H7 (cell line): ENCODE data around the gene COA7. TPM values are rescaled to one million over a fixed set of nuclear protein-coding genes. Genes with fewer than 3 reads are reported as not detected.
"Not testable (repeated sequence)": the region's sequence is repeated elsewhere in the genome, so short reads cannot be mapped to it uniquely, and the experiment has no call there.

Source experiments
- DNase-seq: peaks from one replicate; pipeline ENCODE4 v3.0.0; 2012
- H3K27me3 ChIP-seq: 2 replicates; pipeline ENCODE4 v1.6.0; 2011; ENCODE audit warnings: mild to moderate bottlenecking, low read length; ENCODE audit not compliant: control insufficient read depth, insufficient read depth
- H3K36me3 ChIP-seq: replicated peaks from 2 replicates; pipeline ENCODE4 v1.5.1; 2011; ENCODE audit warnings: low read length; ENCODE audit not compliant: control insufficient read depth, insufficient read depth
- H3K4me3 ChIP-seq: 2 replicates; pipeline ENCODE4 v1.5.1; 2011; ENCODE audit warnings: low read depth, mild to moderate bottlenecking, control low read depth, low read length, moderate library complexity; ENCODE audit not compliant: insufficient read depth
- total RNA-seq: library from RNA; depleted of rRNA; stranded (reverse); fragments of >200 nt; shearing (Covaris generic); gene quantifications from 2 replicates; pipeline ENCODE4 v1.2.3, GENCODE V29; 2014

COA7 gene
- total RNA-seq, 1 experiment from 2014 or later = 30.0 TPM

DNA sequence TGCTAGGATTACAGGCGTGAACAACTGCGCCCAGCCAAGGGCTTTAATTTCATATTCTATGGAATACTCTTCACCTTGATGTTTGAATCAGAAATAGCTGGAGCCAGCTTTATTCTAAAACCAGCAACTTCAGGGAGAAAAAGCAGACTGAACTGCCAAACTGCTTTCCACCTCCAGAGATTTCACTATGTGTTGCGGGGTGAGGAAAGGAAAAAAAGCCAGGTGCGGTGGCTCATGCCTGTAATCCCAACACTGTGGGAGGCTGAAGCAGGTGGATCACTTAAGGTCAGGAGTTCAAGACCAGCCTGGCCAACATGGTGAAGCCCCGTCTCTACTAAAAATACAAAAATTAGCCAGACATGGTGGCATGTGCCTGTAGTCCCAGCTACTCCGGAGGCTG, 17.1 kb upstream of the COA7 start:
- H3K27me3 ChIP-seq, H3K4me3 ChIP-seq, H3K36me3 ChIP-seq, DNase-seq: not testable (repeated sequence)

DNA sequence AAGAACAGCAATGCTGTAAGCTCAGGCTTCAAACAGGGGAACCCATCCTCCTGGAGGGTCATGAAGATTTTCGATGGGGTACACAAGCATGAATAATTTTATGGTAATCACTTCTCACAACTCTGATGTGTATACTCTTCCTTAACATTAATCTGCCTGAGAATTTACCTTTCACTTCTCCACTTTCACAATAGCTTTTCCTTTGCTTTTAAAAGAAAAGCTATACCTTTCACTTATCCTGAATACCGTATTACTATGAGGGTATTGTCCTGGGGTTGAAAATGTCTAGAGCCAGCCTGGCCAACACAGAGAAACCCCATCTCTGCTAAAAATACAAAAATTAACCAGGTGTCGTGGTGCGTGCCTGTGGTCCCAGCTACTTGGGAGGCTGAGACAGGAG, 15.4 kb upstream of the COA7 start:
- DNase-seq = no peak
- no peak overlapping the region for H3K4me3 ChIP-seq
- H3K27me3 ChIP-seq = no peaks in the 10 kb centered on the region
- H3K36me3 ChIP-seq = no peaks in the 10 kb centered on the region

DNA sequence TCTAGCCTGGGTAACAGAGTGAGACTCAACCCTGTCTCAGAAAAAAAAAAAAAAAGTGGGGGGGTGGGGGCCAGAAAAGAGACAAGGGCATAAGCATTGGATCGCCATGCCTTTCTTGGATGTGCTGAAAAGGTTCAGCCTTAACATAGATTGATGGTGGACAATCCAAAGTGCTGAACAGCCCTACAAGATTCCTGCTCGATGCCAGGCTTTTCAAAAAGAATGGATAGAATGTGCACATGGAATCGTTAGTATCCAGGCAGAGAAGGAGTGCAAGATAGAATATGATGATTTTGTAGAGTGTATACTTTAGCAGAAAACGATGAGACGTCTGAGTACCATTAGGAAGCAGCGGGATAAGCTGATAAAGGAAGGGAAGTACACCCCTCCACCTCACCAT, 10.9 kb upstream of the COA7 start:
- Histone ChIP-seq H3K4me3 (no peak overlapping the region), H3K36me3 (no peaks in the 10 kb centered on the region), H3K27me3 (no peaks in the 10 kb centered on the region; the same call in 1 of the 2 replicates)
- DNase-seq = no peak

DNA sequence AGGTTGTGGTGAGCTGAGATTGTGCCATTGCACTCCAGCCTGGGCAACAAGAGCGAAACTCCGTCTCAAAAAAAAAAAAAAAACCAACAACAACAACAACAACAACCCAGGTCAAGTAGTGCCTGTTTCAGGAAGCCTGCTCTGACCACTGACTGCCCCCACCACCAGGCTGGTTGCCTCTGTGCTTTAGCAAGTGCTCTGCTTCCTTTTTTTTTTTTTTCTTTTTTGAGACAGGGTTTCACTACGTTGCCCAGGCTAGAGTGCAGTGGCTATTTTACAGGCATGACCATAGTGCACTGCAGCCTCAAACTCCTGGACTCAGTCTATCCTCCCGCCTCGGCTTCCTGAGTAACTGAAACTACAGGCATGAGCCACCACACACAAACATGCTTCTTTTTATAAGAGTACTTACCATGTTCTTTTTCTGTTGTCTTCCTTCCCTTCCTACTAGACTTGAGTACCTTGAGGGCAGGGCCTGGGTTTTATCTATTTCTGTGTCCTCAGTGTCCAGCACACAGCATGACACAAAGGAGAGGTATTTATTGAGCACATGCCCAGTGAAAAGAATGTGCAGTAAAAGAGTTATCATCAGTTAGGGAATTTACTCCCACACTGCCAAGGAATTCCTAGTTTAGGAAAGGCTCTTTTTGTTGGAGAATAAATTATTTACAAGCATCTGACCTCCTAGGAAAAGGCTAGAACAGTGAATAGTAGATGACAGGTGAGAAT, 9.9 kb upstream of the COA7 start:
- Histone ChIP-seq H3K4me3 (no peak overlapping the region), H3K36me3 (no peaks in the 10 kb centered on the region), H3K27me3 (no peaks in the 10 kb centered on the region; the same call in 1 of the 2 replicates)
- DNase-seq = no peak

DNA sequence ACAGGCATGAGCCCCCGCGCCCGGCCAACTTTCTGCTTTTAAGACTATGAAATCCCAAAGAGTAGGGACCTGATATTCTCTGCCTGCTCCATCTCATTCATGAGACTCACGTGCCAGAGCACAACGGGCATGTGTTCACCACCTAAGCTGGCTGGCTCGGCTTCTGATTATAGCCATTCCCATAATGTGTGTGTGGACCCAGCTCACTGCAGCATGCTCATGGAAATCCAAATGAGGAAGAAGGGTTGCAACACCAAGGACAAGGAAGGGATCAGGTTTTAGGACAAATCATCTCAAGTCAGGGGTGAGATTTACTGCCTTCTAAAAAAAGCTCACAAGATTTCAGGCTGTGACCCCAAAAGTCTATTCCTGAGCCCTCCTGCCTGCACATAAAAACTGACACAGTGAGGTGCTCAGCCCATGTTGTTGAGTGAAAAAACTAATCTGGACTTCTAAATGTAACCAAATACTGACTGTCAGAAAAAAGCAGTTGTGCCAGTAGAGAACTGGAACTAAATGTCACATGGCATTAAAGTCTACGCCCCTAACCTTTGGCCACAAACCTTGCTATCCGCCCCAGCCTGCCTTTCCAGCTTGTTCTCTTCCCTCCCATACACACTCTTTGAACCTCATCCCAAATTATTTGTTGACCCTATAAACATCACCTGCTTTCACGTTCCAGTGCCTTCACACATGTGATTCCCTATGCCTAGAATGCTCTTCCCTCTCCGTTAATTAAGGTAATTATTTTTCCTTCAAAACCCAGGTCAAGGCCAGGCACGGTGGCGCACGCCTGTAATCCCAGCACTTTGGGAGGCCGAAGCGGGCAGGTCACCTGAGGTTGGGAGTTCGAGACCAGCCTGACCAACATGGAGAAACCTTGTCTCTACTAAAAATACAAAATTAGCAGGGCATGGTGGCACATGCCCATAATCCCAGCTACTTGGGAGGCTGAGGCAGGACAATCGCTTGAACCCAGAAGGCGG, 9.1 kb upstream of the COA7 start:
- Histone ChIP-seq H3K36me3 (no peaks in the 10 kb centered on the region), H3K4me3 (no peak overlapping the region), H3K27me3 (no peaks in the 10 kb centered on the region; the same call in 1 of the 2 replicates)
- no peak for DNase-seq

DNA sequence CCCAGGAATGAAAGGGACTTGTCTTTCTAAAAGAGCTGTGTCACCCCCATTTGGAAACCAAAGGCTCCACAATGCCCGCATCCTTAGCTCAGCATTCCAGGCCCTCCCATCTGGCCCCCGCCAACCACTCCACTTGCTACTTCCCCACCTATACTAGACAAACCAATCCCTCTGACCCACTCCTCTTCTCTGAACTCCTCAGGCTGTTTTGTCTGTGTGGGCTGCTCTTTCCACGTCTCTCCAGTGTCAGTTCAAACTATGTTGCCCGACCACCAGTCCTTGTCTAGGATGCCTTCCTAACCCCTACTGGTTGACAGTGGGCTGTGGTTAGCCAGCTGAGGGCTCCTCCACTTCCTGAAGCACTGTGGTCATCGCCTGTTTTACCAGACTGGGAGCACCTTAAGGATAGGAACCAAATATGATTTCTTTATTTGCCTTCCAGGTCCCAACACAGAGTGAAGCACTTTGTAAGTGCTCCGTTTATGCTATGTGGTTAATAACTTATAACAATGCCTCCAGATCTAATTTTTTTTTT, 8.1 kb upstream of the COA7 start:
- no peak for DNase-seq

DNA sequence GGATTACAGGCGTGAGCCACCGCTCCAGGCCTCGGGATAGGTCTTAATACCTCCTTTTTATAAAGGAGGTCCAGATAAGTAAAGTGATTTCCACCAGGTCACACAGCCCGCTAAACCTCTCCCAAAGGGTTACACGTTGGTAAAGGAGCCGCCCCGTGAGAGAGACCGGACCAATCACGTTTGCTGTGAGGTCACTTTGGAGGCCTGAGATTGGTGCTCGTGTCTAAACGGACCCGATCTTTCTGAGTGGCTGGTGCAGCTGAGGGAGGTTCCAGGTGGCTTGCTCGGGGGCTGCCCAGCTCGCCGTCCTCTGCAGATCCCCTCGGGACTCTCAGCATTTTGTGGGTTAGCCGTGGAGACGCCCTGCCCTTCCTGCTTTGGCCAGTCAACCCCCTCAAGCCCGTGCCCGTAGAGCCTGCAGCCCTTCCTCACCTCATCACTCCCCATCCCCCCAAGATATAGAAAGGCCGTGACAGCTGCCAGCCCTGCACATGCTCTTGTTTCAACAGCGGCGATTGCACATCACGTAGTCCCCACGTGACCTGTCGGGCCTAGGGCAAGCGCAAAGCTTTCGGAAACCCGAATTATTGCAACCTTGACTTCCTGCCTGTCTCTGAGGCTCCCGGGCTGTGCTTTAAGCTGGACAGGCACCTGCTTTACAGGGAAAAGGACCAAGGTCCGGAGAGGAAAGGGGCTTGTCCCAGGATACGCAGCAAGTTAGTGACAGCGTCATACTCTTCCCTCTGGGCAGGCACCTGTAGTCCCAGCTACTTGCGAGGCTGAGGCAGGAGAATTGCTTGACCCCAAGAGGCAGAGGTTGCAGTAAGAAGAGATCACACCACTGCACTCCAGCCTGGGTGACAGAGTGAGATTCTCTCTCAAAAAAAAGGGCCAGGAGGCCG, 5.0 kb upstream of the COA7 start:
- Histone ChIP-seq H3K4me3 (peak overlapping the region; percentile 80), H3K36me3 (no peaks in the 10 kb centered on the region), H3K27me3 (peaks cover 1% of the 10 kb centered on the region; the same call in 1 of the 2 replicates)

More for the DNA sequence above, 8.1 kb upstream of the COA7 start:
- no peak overlapping the region for H3K4me3 ChIP-seq
- no peaks in the 10 kb centered on the region; the same call in 1 of the 2 replicates for H3K27me3 ChIP-seq
- no peaks in the 10 kb centered on the region for H3K36me3 ChIP-seq

DNA sequence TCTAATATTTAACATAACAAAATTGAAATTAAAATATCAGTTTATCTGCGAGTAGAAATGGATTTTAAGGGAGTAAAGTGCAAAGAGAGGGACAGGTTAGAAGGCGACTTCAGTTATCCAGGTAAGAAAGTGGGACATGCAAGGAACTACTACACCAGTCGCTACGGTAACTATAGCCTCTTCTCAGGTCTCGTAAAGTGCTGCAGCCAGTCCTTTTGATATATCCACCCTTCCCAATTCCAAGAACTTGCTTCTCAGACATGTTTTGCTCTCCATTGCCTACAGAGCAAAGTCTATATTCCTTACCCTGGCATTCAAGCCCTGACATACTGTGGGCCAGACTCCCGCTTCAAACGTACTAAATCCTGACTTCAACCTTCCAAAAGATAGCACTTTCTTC, 2.5 kb downstream of the COA7 start:
- Histone ChIP-seq H3K4me3 (no peak overlapping the region), H3K27me3 (peaks cover 1% of the 10 kb centered on the region; the same call in 1 of the 2 replicates), H3K36me3 (peaks cover 7% of the 10 kb centered on the region)
- no peak for DNase-seq

More for the DNA sequence above, 5.0 kb upstream of the COA7 start:
- DNase-seq = peak; percentile 92

DNA sequence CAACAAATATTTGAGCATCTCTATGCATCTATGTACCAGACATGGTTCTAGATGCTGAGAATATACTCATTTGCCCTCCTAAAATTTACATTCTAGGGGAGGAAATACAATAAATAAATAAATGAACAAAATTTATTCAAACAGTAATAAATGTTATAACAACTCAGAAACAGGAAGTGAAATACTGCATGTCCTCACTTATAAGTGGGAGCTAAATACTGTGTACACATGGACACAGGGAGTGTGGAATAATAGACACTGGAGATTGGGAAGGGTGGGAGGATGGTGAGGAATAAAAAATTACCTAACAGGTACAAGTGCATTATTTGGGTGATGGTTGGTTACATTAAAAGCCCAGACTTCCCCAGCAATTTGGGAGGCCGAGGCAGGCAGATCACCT, 4.3 kb downstream of the COA7 start:
- no peak for DNase-seq
- no peaks in the 10 kb centered on the region for H3K27me3 ChIP-seq
- H3K36me3 ChIP-seq = peaks cover 7% of the 10 kb centered on the region
- no peak overlapping the region for H3K4me3 ChIP-seq

DNA sequence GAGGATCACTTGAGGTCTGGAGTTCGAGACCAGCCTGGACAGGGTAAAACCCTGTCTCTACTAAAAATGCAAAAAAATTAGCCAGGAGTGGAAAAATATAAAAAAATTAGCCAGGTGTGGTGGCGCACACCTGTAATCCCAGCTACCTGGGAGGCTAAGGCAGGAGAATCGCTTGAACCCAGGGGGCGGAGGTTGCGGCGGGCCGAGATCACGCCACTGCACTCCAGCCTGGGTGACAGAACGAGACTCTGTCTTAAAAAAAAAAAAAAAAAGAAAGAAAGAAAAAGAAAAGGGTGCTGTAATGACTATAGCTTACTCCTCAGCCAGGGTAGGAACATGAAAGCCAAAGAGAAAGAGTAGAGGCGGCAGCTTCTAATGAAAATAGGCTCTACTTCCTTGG, 4.8 kb downstream of the COA7 start:
- not testable (repeated sequence) for H3K4me3 ChIP-seq, H3K36me3 ChIP-seq, H3K27me3 ChIP-seq, DNase-seq

DNA sequence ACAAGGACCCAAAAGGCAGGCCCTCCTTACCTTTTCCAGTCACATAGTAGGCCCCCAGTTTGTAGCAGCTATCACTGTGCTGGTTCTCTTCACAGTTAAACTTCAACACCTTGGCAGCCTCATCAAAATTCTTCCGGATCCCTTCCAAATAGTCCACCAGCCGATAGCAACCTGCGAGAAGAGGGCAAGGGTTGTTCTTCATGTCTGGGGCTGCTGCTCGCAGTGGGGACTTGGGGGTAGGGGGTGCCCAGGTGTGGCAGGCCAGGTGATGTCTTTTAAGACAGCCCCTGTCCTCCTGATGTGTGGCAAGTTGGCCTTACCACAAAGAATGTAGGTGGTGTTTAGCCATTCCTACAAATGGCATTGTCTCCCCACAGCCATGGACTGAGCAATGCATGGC, 5.5 kb downstream of the COA7 start:
- Histone ChIP-seq H3K27me3 (no peaks in the 10 kb centered on the region), H3K36me3 (peaks cover 11% of the 10 kb centered on the region), H3K4me3 (no peak overlapping the region)
- DNase-seq = no peak

DNA sequence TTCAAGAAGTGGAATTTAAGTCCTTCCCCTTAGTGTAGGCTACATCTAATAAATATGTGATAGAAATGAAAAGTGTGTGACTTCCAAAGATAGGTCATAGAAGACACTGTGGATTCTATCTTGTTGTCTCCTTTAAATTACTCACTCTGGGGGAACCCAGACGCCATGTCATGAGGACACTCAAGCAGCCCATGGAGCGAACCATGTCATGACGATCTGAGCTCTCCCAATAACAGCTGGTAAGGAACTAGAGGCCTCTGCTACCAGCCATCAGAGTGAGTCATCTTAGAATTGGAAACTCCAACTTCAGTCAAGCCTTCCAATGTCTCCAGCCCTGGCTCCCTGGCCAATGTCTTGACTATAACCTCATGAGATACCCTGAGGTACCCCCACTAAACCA, 6.3 kb downstream of the COA7 start:
- Histone ChIP-seq H3K27me3 (no peaks in the 10 kb centered on the region), H3K4me3 (no peak overlapping the region), H3K36me3 (peaks cover 15% of the 10 kb centered on the region)
- no peak for DNase-seq

DNA sequence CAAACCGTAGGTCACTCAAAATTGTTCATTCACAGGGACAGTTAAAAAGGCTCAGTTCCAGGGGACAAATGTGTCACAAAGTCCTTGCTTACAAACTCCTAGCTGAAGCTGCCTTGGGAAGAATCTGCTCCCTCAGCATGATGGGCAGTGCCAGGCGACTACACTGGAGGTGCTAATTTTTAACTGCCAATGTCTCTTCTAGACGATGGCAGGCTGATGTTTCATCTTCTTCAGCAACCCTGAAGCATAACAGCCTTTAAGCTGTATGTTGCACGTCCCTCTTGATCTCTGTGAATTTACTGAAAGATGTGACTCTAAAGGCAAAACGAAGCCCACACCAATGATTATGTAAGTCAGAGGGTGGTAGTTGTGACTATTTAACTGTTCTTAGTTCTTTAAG, 11.3 kb downstream of the COA7 start:
- no peak for DNase-seq
- Histone ChIP-seq H3K27me3 (no peaks in the 10 kb centered on the region), H3K4me3 (no peak overlapping the region), H3K36me3 (peaks cover 8% of the 10 kb centered on the region)

DNA sequence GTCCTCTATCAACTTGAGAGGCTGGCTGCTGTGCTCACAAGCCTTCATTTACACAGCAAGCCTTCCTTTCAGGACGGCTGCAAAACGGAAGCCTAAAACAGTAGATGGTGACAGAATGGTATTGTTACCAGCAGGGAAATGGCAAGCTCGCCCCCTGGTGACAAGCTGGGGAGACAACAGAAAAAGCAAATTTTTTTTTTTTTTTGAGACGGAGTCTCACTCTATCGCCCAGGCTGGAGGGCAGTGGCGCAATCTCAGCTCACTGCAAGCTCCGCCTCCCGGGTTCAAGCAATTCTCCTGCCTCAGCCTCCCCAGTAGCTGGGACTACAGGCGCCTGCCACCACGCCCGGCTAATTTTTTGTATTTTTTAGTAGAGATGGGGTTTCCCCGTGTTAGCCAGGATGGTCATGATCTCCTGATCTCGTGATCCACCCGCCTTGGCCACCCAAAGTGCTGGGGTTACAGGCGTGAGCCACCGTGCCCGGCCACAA, 11.8 kb downstream of the COA7 start:
- not testable (repeated sequence) for H3K4me3 ChIP-seq, H3K36me3 ChIP-seq, H3K27me3 ChIP-seq
- DNase-seq = peak; percentile 77
